NT2/D1 (cell line): ENCODE measurements around the gene SLC28A1.

Experiments used
- SUZ12 ChIP-seq: IDR thresholded peaks from 2 replicates; pipeline ENCODE4 v1.6.1; 2011; ENCODE audit not compliant: insufficient read length, insufficient read depth; ENCODE audit errors: extremely low read depth
- YY1 ChIP-seq: IDR thresholded peaks from 2 replicates; pipeline ENCODE4 v1.6.1; 2011; ENCODE audit not compliant: insufficient read length, insufficient read depth
- ZNF274 ChIP-seq: IDR thresholded peaks from 2 replicates; pipeline ENCODE4 v1.6.1; 2011; ENCODE audit warnings: mild to moderate bottlenecking, low read depth, low read length

- TF ChIP-seq YY1, result no peak
- no peak for TF ChIP-seq ZNF274
- TF ChIP-seq SUZ12, result no peak
These were observed 27.6 kb downstream of the SLC28A1 start for GRCh38 chr15:84911879-84912660.
